ENCODE measurements around the gene PRKAB2. TPM values are rescaled to one million over a fixed set of nuclear protein-coding genes. Genes with fewer than 3 reads are reported as not detected.
"Not testable (repeated sequence)": the region's sequence is repeated elsewhere in the genome, so short reads cannot be mapped to it uniquely, and the experiment has no call there.

PRKAB2 gene
- total RNA-seq, 6 experiments from 2014 or later, result 8.7 to 13.2 (median 11.5) TPM

DNA sequence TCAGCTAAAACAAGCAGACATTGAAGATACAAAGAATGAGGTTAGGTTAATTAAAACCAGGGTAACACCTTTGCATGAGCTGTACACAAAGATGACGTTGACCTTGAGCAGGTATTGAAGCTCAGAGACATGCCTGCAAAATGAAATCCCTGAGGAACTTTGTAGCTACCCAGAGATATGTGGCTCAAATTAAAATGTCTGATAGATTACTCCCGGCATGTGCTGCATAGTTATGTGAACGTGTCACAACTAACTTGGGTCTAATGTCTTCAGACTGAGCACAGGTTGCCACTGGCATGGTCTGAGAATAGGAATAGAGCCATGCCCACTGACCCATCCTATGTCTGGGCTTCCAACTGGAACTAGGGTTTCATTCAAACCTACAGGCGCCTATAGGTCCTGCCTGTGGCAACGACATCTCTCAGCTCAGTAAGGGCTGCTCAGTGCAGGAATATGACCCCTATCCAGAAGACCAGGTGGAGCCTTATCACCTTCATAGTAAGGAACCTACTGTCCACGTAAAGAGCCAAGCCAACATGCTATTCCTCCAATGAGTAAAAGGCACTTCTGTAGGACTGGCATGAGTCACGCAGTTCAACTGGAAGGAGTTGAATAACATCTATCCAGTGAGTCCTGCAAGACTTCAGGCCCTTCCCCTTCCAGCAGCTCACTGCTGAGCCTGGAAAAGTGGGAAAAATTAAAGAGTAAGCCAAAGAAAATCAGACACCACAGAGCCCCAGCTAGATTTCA, 60.7 kb downstream of the PRKAB2 start:
- Mint-ChIP-seq H3K36me3 (ENCODE audit: low read depth) (no peaks in the 10 kb centered on the region), H3K4me3 (no peak overlapping the region)

DNA sequence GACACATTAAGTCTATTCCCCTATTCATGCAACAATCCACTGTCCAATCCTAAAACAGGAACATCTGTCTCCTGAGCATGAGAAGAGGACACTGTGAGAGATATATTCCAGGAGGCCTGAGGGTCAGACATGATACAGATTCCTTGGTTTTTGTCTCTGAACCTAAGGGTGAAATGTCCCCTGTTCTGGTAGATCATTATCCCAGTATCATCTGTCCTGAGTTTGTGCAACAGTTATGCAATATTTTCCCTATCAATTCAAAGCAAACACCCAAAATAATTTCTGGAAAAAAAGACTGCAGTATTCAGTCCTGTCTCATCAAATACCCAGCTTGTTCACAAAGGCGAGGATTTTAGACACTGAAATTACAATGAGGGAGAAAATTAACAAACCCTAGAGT, 61.4 kb downstream of the PRKAB2 start:
- TF ChIP-seq, protein P1, sequence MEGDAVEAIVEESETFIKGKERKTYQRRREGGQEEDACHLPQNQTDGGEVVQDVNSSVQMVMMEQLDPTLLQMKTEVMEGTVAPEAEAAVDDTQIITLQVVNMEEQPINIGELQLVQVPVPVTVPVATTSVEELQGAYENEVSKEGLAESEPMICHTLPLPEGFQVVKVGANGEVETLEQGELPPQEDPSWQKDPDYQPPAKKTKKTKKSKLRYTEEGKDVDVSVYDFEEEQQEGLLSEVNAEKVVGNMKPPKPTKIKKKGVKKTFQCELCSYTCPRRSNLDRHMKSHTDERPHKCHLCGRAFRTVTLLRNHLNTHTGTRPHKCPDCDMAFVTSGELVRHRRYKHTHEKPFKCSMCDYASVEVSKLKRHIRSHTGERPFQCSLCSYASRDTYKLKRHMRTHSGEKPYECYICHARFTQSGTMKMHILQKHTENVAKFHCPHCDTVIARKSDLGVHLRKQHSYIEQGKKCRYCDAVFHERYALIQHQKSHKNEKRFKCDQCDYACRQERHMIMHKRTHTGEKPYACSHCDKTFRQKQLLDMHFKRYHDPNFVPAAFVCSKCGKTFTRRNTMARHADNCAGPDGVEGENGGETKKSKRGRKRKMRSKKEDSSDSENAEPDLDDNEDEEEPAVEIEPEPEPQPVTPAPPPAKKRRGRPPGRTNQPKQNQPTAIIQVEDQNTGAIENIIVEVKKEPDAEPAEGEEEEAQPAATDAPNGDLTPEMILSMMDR (IDR thresholded peaks at IDR 0.05), result no peak
- H3K27me3 Mint-ChIP-seq (ENCODE audit: insufficient read depth), result peaks cover 19% of the 10 kb centered on the region
- H3K4me1 Mint-ChIP-seq (ENCODE audit: low read depth), result no peaks in the 10 kb centered on the region
- no peak overlapping the region for H3K4me3 Mint-ChIP-seq
- H3K9me3 Mint-ChIP-seq, result no peaks in the 10 kb centered on the region
- no peaks in the 10 kb centered on the region for H3K36me3 Mint-ChIP-seq (ENCODE audit: low read depth)
- no peak overlapping the region for H3K27ac Mint-ChIP-seq
- DNase-seq, result no peak

More for the DNA sequence above, 60.7 kb downstream of the PRKAB2 start:
- Mint-ChIP-seq H3K27me3 (ENCODE audit: insufficient read depth) (peaks cover 13% of the 10 kb centered on the region), H3K4me1 (ENCODE audit: low read depth) (no peaks in the 10 kb centered on the region), H3K27ac (no peak overlapping the region), H3K9me3 (no peaks in the 10 kb centered on the region)
- no peak for DNase-seq
- TF ChIP-seq, protein P1 (IDR thresholded peaks at IDR 0.05), result no peak

DNA sequence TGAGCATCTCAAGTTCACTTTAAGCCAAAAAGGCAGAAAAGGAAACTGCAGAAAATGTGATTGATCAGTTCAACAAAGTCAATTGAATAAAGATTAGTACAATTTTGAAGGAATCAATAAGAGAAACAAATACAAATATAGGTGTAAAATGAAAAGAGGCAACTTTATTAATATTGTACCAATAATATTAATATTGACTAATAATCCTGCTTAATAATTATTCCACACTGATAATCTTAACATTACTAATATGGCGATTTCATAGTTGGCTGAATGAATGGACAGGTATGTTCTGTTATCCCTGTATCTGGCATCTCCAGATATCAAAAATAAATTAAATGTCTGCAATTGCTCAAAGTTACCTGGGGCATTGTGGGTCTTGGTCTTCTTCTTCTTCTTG, 61.8 kb downstream of the PRKAB2 start:
- no peak overlapping the region for H3K4me3 Mint-ChIP-seq
- TF ChIP-seq, protein P1 (IDR thresholded peaks at IDR 0.05), result no peak

DNA sequence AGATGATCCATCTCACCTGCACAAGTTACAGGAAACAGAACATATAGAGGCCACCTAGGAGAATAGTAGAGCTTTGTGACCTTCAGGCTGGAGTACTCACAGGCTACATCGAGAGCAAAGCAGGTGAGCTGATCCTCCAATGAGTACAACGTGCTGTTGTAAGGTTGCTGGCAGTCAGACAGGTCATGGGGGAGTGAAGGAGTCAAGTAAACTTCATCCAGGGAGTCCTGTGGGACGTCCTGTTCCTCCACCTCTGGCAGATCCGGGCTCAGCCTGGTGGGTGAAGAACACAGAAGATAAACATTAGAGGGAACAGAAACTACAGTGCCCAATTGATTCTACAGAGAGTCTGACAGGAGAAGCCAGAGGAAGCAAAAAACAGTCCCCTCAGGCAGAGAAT, 62.5 kb downstream of the PRKAB2 start:
- no peak overlapping the region for H3K4me3 Mint-ChIP-seq
- no peaks in the 10 kb centered on the region for H3K36me3 Mint-ChIP-seq (ENCODE audit: low read depth)
- H3K9me3 Mint-ChIP-seq, result no peaks in the 10 kb centered on the region
- H3K4me1 Mint-ChIP-seq (ENCODE audit: low read depth), result no peaks in the 10 kb centered on the region
- no peak overlapping the region for H3K27ac Mint-ChIP-seq
- no peak for DNase-seq
- TF ChIP-seq, protein P1 (IDR thresholded peaks at IDR 0.05), result no peak
- H3K27me3 Mint-ChIP-seq (ENCODE audit: insufficient read depth), result peaks cover 21% of the 10 kb centered on the region

More for the DNA sequence above, 61.8 kb downstream of the PRKAB2 start:
- no peaks in the 10 kb centered on the region for H3K9me3 Mint-ChIP-seq
- no peak for DNase-seq
- H3K36me3 Mint-ChIP-seq (ENCODE audit: low read depth), result no peaks in the 10 kb centered on the region
- H3K27me3 Mint-ChIP-seq (ENCODE audit: insufficient read depth), result peaks cover 21% of the 10 kb centered on the region
- no peaks in the 10 kb centered on the region for H3K4me1 Mint-ChIP-seq (ENCODE audit: low read depth)
- no peak overlapping the region for H3K27ac Mint-ChIP-seq

DNA sequence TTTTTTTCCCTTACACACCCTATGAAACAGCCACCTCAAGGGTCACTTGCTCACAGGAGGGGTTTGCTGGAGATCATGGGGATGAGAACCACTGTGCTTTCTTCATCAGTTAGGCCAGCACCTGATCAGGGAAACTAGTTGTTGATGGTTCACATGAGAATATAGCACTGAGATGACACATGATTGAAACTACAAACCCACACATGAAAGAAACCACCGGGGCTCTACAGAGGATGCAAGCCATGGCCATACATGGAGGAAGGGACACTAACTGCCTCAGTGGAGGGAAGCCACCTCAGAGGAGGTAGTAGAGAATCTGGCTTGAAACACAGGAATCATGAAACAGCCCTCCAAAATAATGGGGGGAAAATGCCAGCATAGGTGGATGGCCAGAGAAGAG, 63.2 kb downstream of the PRKAB2 start:
- H3K4me1 Mint-ChIP-seq (ENCODE audit: low read depth), result no peaks in the 10 kb centered on the region
- no peaks in the 10 kb centered on the region for H3K9me3 Mint-ChIP-seq
- no peak overlapping the region for H3K27ac Mint-ChIP-seq

DNA sequence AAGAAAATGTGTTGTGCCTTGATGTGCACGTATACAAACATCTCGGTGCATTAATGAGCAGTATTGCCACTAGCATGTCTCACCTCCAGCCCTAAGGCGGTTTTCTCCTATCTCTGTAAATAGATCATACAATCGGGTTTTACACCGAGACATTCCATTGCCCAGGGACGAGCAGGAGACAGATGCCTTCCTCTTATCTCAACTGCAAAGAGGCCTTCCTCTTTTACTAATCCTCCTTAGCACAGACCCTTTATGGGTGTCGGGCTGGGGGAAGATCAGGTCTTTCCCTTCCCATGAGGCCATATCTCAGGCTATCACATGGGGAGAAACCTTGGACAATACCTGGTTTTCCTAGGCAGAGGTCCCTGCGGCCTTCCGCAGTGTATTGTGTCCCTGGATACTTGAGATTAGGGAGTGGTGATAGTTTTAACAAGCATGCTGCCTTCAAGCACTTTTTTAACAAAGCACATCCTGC, 65.8 kb downstream of the PRKAB2 start:
- peaks cover 21% of the 10 kb centered on the region for H3K27me3 Mint-ChIP-seq (ENCODE audit: insufficient read depth)
- not testable (repeated sequence) for H3K27ac Mint-ChIP-seq; H3K36me3 Mint-ChIP-seq (ENCODE audit: low read depth); DNase-seq; H3K9me3 Mint-ChIP-seq; H3K4me3 Mint-ChIP-seq; H3K4me1 Mint-ChIP-seq (ENCODE audit: low read depth)

More for the DNA sequence above, 63.2 kb downstream of the PRKAB2 start:
- DNase-seq, result no peak
- peaks cover 21% of the 10 kb centered on the region for H3K27me3 Mint-ChIP-seq (ENCODE audit: insufficient read depth)
- TF ChIP-seq, protein P1 (IDR thresholded peaks at IDR 0.05), result no peak
- no peaks in the 10 kb centered on the region for H3K36me3 Mint-ChIP-seq (ENCODE audit: low read depth)
- H3K4me3 Mint-ChIP-seq, result no peak overlapping the region

Data from HFFc6 (cell line).